AG04450 (cell line): ENCODE measurements around the gene RPS8. TPM values are rescaled to one million over a fixed set of nuclear protein-coding genes. Genes with fewer than 3 reads are reported as not detected.
A peak's percentile ranks its signal among the peaks of the same experiment; 100 is the strongest.

ENCODE experiments used
- CTCF ChIA-PET: fragments of 300-600, 350-600 bp; formaldehyde crosslinking; extraction: SDS; loops from one replicate; lab custom pipeline; 2022; ENCODE audit warnings: antibody characterized with exemption, inconsistent platforms; lab: Charles Lee
- POLR2A ChIA-PET: fragments of 350-600 bp; formaldehyde crosslinking; extraction: SDS; loops from one replicate; lab custom pipeline; 2021; ENCODE audit warnings: antibody characterized with exemption, inconsistent platforms; lab: Yijun Ruan, JAX
- DNase-seq: peaks from one replicate; pipeline ENCODE4 v3.0.0-alpha.2; 2011; ENCODE audit warnings: low read depth, low spot score
- H3K27ac ChIP-seq: one replicate; pipeline ENCODE4 v1.5.1; 2012; ENCODE audit warnings: low read depth, low read length, control low read depth
- H3K27me3 ChIP-seq: one replicate; pipeline ENCODE4 v1.6.0; 2012; ENCODE audit warnings: low read length; ENCODE audit not compliant: control insufficient read depth, insufficient read depth
- H3K4me3 ChIP-seq: 2 replicates; pipeline ENCODE4 v1.5.1; 2011; ENCODE audit warnings: mild to moderate bottlenecking, low read depth, low read length, control low read depth
- H3K9me3 ChIP-seq: 2 replicates; pipeline ENCODE4 v1.5.1; 2012; ENCODE audit warnings: low read length; ENCODE audit not compliant: control insufficient read depth, insufficient read depth
- CTCF ChIP-seq: IDR thresholded peaks from 2 replicates; pipeline ENCODE4 v1.5.1; 2011; ENCODE audit warnings: low read depth, low read length, control low read depth, inconsistent platforms
- polyA plus RNA-seq: library from polyadenylated mRNA; depleted of rRNA; stranded (reverse); fragments of >200 nt; gene quantifications from 2 replicates; pipeline ENCODE4 v1.2.3, GENCODE V29; 2011; rRNA removed
- small RNA-seq: library from RNA; depleted of rRNA; stranded (forward); fragments of <200 nt; gene quantifications from one replicate; pipeline ENCODE3, GENCODE V24; 2012; ENCODE audit warnings: low read depth; ENCODE audit not compliant: insufficient read length

RPS8 gene
- polyA plus RNA-seq, 1 experiment, result 2,661 TPM

GRCh38 chr1:44828003-44828651 lies 52.8 kb downstream of the RPS8 start:
- ChIA-PET POLR2A (no interaction called here), CTCF (interaction anchor here (0.6 kb wide), 1 partner anchor 97 kb away, joined by 4 read pairs; no protein-coding TSS in a partner anchor)
- H3K27me3 ChIP-seq, result no peaks in the 10 kb centered on the region
- TF ChIP-seq CTCF, result no peak
- DNase-seq, result no peak
- no peak overlapping the region for H3K4me3 ChIP-seq
- H3K27ac ChIP-seq, result no peak overlapping the region
- H3K9me3 ChIP-seq, result peaks cover 5% of the 10 kb centered on the region; the same call in 1 of the 2 replicates

Small RNA genes lying within 50 kb of the gene (small RNA-seq; reads per million reads assigned to genes)
- gene RNU5D-1, result 46.5 reads per million, percentile 85 among the genes with 10 or more reads in this experiment
- gene SNORD38A, result 22,630 reads per million, percentile 99 among the genes with 10 or more reads in this experiment
- not detected for gene SNORD38B
- 1.3 reads per million for gene SNORD46
- not detected for gene SNORD55

Other genes starting within 250 kb of the RPS8 start
- gene TMEM53, start 101.1 kb upstream of the RPS8 start, polyA plus RNA-seq, result 4.4 and 6.1 TPM in 2 replicates
- 2.7 and 3.4 TPM in 2 replicates for gene ARMH1, start 100.8 kb upstream of the RPS8 start, polyA plus RNA-seq
- not detected in 2 replicates for gene RNU5D-1, start 44.4 kb upstream of the RPS8 start, polyA plus RNA-seq
- 11.8 and 14.3 TPM in 2 replicates for gene KIF2C, start 35.7 kb upstream of the RPS8 start, polyA plus RNA-seq
- gene BEST4, start 12.6 kb downstream of the RPS8 start, polyA plus RNA-seq, result 0.07 and 0.17 TPM in 2 replicates
- 14.2 and 20.1 TPM in 2 replicates for gene PLK3, start 24.8 kb downstream of the RPS8 start, polyA plus RNA-seq
- gene DYNLT4, start 31.8 kb downstream of the RPS8 start, polyA plus RNA-seq, result not detected in 2 replicates
- 6.9 and 7.3 TPM in 2 replicates for gene BTBD19, start 33.0 kb downstream of the RPS8 start, polyA plus RNA-seq
- 0.20 and 0.36 TPM in 2 replicates for gene PTCH2, start 67.7 kb downstream of the RPS8 start, polyA plus RNA-seq
- gene EIF2B3, start 211.1 kb downstream of the RPS8 start, polyA plus RNA-seq, result 44.0 and 52.4 TPM in 2 replicates
- gene HECTD3, start 235.8 kb downstream of the RPS8 start, polyA plus RNA-seq, result 40.8 and 52.0 TPM in 2 replicates
- 185 and 226 TPM in 2 replicates for gene UROD, start 236.7 kb downstream of the RPS8 start, polyA plus RNA-seq